Measurements from ENCODE around the gene ST6GALNAC2. TPM values are rescaled to one million over a fixed set of nuclear protein-coding genes. Genes with fewer than 3 reads are reported as not detected.

Gene ST6GALNAC2
- total RNA-seq, 6 experiments from 2014 or later = 0.81 to 5.0 (median 2.3) TPM

DNA sequence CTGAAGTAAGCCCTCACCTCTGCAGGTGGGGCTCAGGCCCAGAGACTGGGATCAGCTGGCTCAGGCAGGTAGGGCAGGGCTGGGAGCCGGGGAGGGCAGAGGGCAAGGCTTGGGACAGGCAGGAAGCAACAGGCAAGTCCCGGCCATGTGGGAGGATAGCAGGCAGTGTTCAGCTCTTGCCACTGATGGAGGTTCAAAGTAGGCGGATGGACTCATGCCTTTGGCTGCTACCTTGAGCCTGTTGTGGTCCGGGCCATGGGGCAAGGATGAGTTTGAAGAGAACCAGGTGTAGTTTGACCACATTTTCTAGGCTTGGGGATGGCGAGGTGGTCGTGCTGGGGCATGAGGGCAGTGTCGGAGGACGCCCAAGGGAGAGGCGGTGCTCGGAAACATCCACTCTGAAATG lies 43.1 kb downstream of the ST6GALNAC2 start:
- no peak for DNase-seq
- Histone ChIP-seq H3K36me3 (no peaks in the 10 kb centered on the region), H3K9me3 (no peaks in the 10 kb centered on the region), H3K4me1 (peaks cover 0 to 36% (median 7%) of the 10 kb centered on the region in 4 donors), H3K27me3 (no peaks in the 10 kb centered on the region), H3K4me3 (no peak overlapping the region), H3K27ac (no peak overlapping the region)
- 82% methylated on average over 8 of the region's 10 CpGs for WGBS (ENCODE audit: insufficient coverage, low coverage, low lambda C conversion rate, missing lambda C conversion rate)
- intact Hi-C loops (cut with DNase I) = no loop called here
- ATAC-seq = no peak
- no peak for TF ChIP-seq POLR2A (IDR thresholded peaks at IDR 0.05)
- TF ChIP-seq, protein P1, sequence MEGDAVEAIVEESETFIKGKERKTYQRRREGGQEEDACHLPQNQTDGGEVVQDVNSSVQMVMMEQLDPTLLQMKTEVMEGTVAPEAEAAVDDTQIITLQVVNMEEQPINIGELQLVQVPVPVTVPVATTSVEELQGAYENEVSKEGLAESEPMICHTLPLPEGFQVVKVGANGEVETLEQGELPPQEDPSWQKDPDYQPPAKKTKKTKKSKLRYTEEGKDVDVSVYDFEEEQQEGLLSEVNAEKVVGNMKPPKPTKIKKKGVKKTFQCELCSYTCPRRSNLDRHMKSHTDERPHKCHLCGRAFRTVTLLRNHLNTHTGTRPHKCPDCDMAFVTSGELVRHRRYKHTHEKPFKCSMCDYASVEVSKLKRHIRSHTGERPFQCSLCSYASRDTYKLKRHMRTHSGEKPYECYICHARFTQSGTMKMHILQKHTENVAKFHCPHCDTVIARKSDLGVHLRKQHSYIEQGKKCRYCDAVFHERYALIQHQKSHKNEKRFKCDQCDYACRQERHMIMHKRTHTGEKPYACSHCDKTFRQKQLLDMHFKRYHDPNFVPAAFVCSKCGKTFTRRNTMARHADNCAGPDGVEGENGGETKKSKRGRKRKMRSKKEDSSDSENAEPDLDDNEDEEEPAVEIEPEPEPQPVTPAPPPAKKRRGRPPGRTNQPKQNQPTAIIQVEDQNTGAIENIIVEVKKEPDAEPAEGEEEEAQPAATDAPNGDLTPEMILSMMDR (IDR thresholded peaks at IDR 0.05) = no peak

- Histone ChIP-seq H3K36me3 (no peaks in the 10 kb centered on the region), H3K4me3 (no peak overlapping the region), H3K27me3 (no peaks in the 10 kb centered on the region), H3K9me3 (no peaks in the 10 kb centered on the region), H3K4me1 (peaks cover 0 to 29% (median 4%) of the 10 kb centered on the region in 4 donors), H3K27ac (no peak overlapping the region)
- TF ChIP-seq, protein P1 (IDR thresholded peaks at IDR 0.05) = no peak
- TF ChIP-seq POLR2A (IDR thresholded peaks at IDR 0.05) = no peak
- no peak for ATAC-seq
- 74% methylated on average over 8 of the region's 10 CpGs for WGBS (ENCODE audit: insufficient coverage, low coverage, low lambda C conversion rate, missing lambda C conversion rate)
- intact Hi-C loops (cut with DNase I) = no loop called here
- no peak for DNase-seq
Observed at GRCh38 chr17:76541739-76542454, 43.8 kb downstream of the ST6GALNAC2 start.

- 33% methylated on average over 14 of the region's 27 CpGs for WGBS (ENCODE audit: insufficient coverage, low coverage, low lambda C conversion rate, missing lambda C conversion rate)
- no peaks in the 10 kb centered on the region for H3K27me3 ChIP-seq
- H3K9me3 ChIP-seq = no peaks in the 10 kb centered on the region
- TF ChIP-seq POLR2A (IDR thresholded peaks at IDR 0.05) = no peak
- TF ChIP-seq, protein P1 (IDR thresholded peaks at IDR 0.05) = peak in 2 of 4 donors; percentile 6 to 10
- H3K27ac ChIP-seq = no peak overlapping the region
- DNase-seq (peak; percentile 82 to 89 (median 88)), ATAC-seq (peak; percentile 90 to 95 (median 92))
- no peaks in the 10 kb centered on the region for H3K36me3 ChIP-seq
- H3K4me1 ChIP-seq = peaks cover 0 to 24% (median 3%) of the 10 kb centered on the region in 4 donors
- intact Hi-C loops (cut with DNase I) = no loop called here
- peak overlapping the region in 2 of 3 donors; percentile 26 to 35 for H3K4me3 ChIP-seq
Observed at GRCh38 chr17:76540381-76541300, 45.0 kb downstream of the ST6GALNAC2 start.

DNA sequence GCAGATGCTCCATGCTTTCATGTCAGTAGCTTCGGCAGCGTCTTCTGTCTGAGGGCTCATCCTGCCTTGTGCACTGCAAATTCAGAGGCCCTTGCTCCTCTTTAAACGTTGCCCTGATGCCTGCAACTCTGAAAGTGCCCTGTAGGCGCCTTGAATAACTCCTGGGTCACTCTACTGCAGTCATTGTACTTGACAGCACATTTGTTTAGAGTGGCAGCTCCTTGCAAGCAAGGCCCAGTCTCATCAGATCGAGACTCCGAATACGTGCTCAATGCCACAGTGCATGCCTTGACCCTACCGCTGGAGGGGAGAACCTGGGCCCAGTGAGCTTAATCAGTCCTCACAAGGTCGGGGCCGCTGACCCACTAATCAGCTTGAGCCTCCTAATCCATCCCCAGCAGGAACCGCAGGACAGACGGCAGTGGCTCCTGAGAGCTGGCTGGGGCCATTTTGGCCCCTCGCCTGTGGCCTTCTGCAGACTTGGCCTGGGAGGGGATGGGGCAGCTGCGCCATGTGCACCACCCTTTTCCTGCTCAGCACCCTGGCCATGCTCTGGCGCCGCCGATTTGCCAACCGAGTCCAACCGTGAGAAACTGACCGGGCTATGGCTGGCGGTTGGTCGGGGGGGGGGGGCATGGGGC lies 45.9 kb downstream of the ST6GALNAC2 start, which contains the start of gene PRCD:
PRCD (plus strand) TSS at position 414 of the 641 bp plus-strand sequence; CDS start at position 512, 98 bp downstream.
- DNase-seq (no peak), ATAC-seq (no peak)
- H3K27me3 ChIP-seq = no peaks in the 10 kb centered on the region
- H3K27ac ChIP-seq = no peak within 1 kb of the TSS
- TF ChIP-seq, protein P1 (IDR thresholded peaks at IDR 0.05) = no peak
- no peak for TF ChIP-seq POLR2A (IDR thresholded peaks at IDR 0.05)
- no peaks in the 10 kb centered on the region for H3K9me3 ChIP-seq
- H3K36me3 ChIP-seq = no peaks in the 10 kb centered on the region
- whole genome bisulfite sequencing (ENCODE audit: insufficient coverage, low coverage, low lambda C conversion rate, missing lambda C conversion rate) = 100% methylated on average over 2 of the region's 22 CpGs
- intact Hi-C loops (cut with DNase I) = no loop called here
- peak within 1 kb of the TSS in 2 of 3 donors; percentile 26 to 35 for H3K4me3 ChIP-seq
- peaks cover 0 to 21% (median 3%) of the 10 kb centered on the region in 4 donors for H3K4me1 ChIP-seq
